HepG2 (cell line): Measurements from ENCODE around the gene MTCH1. TPM values are rescaled to one million over a fixed set of nuclear protein-coding genes. Genes with fewer than 3 reads are reported as not detected.
A peak's percentile ranks its signal among the peaks of the same experiment; 100 is the strongest.

ENCODE experiments used
- BCL6 ChIP-seq: IDR thresholded peaks from 2 replicates; pipeline ENCODE4 v1.6.1; 2016; ENCODE audit warnings: missing genetic modification reagents, missing compliant biosample characterization
- BORCS8-MEF2B ChIP-seq: sonication (generic); formaldehyde crosslinking; IDR thresholded peaks from 2 replicates; pipeline ENCODE4 v1.8.0; 2022; ENCODE audit warnings: mild to moderate bottlenecking, missing genetic modification reagents
- HDAC1 ChIP-seq: sonication (generic); formaldehyde crosslinking; IDR thresholded peaks from 2 replicates; pipeline ENCODE4 v1.5.1; 2020; ENCODE audit warnings: mild to moderate bottlenecking, missing genetic modification reagents
- JDP2 ChIP-seq: sonication (generic); formaldehyde crosslinking; IDR thresholded peaks from 2 replicates; pipeline ENCODE4 v1.8.1; 2022; ENCODE audit warnings: missing genetic modification reagents, borderline replicate concordance
- MAFK ChIP-seq, 2 experiments: IDR thresholded peaks in 1 of 2; conservative IDR thresholded peaks in 1 of 2; 2 replicates each; pipeline ENCODE4 v1.6.1; 2011; ENCODE audit warnings: improper control_type of control experiment in 2 of 2, low read length in 2 of 2
- MEIS1 ChIP-seq: sonication (generic); formaldehyde crosslinking; IDR thresholded peaks from 2 replicates; pipeline ENCODE4 v1.9.0; 2021; ENCODE audit warnings: mild to moderate bottlenecking, missing genetic modification reagents, moderate library complexity, borderline replicate concordance
- NFKB2 ChIP-seq: sonication (generic); formaldehyde crosslinking; IDR thresholded peaks from 2 replicates; pipeline ENCODE4 v1.4.0; 2020; ENCODE audit warnings: missing genetic modification reagents, borderline replicate concordance
- SATB2 ChIP-seq: sonication (generic); formaldehyde crosslinking; IDR thresholded peaks from 2 replicates; pipeline ENCODE4 v1.5.0; 2020; ENCODE audit warnings: missing genetic modification reagents
- SOX13 ChIP-seq, 3 experiments: fragments of 450-650 bp in 1 of 3; sonication (generic) in 1 of 3; formaldehyde crosslinking in 1 of 3; IDR thresholded peaks in 2 of 3; conservative IDR thresholded peaks in 1 of 3; 2 replicates each; pipeline versions ENCODE4 v1.5.0 to v1.6.1; 2016 to 2020; ENCODE audit warnings: antibody characterized with exemption in 1 of 3, mild to moderate bottlenecking in 1 of 3, missing compliant biosample characterization in 1 of 3, missing genetic modification reagents in 1 of 3, moderate library complexity in 1 of 3
- SP2 ChIP-seq: sonication (generic); formaldehyde crosslinking; IDR thresholded peaks from 2 replicates; pipeline ENCODE4 v1.5.1; 2020; ENCODE audit warnings: mild to moderate bottlenecking, missing genetic modification reagents
- SRY ChIP-seq: sonication (generic); formaldehyde crosslinking; IDR thresholded peaks from 2 replicates; pipeline ENCODE4 v1.8.0; 2022; ENCODE audit warnings: mild to moderate bottlenecking, missing genetic modification reagents
- TRIM24 ChIP-seq: sonication (generic); formaldehyde crosslinking; IDR thresholded peaks from 2 replicates; pipeline ENCODE4 v1.8.0; 2022; ENCODE audit warnings: mild to moderate bottlenecking, missing genetic modification reagents
- XRCC5 ChIP-seq: fragments of 200-400 bp; formaldehyde crosslinking; optimal IDR thresholded peaks from 2 replicates; pipeline ENCODE3; 2017; ENCODE audit warnings: mild to moderate bottlenecking, low read length
- ZFY ChIP-seq: sonication (generic); formaldehyde crosslinking; IDR thresholded peaks from 2 replicates; pipeline ENCODE4 v1.4.0; 2020; ENCODE audit warnings: missing genetic modification reagents
- ZNF24 ChIP-seq: fragments of 450-650 bp; IDR thresholded peaks from 2 replicates; pipeline ENCODE4 v1.6.1; 2017; ENCODE audit warnings: antibody characterized with exemption, mild to moderate bottlenecking
- ZNF557 ChIP-seq: sonication (generic); formaldehyde crosslinking; IDR thresholded peaks from 2 replicates; pipeline ENCODE4 v1.4.0; 2020; ENCODE audit warnings: missing genetic modification reagents
- ZNF564 ChIP-seq: sonication (generic); formaldehyde crosslinking; IDR thresholded peaks from 2 replicates; pipeline ENCODE4 v1.8.1; 2023; ENCODE audit warnings: mild to moderate bottlenecking, missing genetic modification reagents
- ZNF572 ChIP-seq: sonication (generic); formaldehyde crosslinking; IDR thresholded peaks from 2 replicates; pipeline ENCODE4 v1.5.1; 2020; ENCODE audit warnings: mild to moderate bottlenecking, missing genetic modification reagents
- ZSCAN29 ChIP-seq: sonication (generic); formaldehyde crosslinking; conservative IDR thresholded peaks from 2 replicates; pipeline ENCODE4 v1.4.0; 2020; ENCODE audit warnings: mild to moderate bottlenecking, missing genetic modification reagents
- ZSCAN30 ChIP-seq: sonication (generic); formaldehyde crosslinking; IDR thresholded peaks from 2 replicates; pipeline ENCODE4 v1.5.0; 2020; ENCODE audit warnings: mild to moderate bottlenecking, missing genetic modification reagents
- polyA plus RNA-seq, 8 experiments: library from polyadenylated mRNA; depleted of rRNA in 3 of 8; stranded (reverse) in 7 of 8; unstranded in 1 of 8; fragments of >200 nt; fragmentation: Illumina TruSeq in 4 of 8; extraction: Trizol in 4 of 8; gene quantifications; 2 replicates each; pipeline versions ENCODE4 v1.2.1 to v1.2.3, GENCODE V29; 2011 to 2016; ENCODE audit warnings: low read depth in 4 of 8, missing spikeins in 1 of 8, mixed read lengths in 1 of 8; ENCODE audit not compliant: insufficient read depth in 1 of 8
- total RNA-seq, 5 experiments: library from RNA; depleted of rRNA; stranded (reverse); fragments of >200 nt; fragmentation: Illumina TruSeq; extraction: Trizol; gene quantifications; 2 replicates each; pipeline ENCODE4 v1.2.3, GENCODE V29; 2016; ENCODE audit warnings: low read depth in 1 of 5
- TF ChIP-seq, protein P1 (sequence below): sonication (generic); formaldehyde crosslinking; IDR thresholded peaks from 2 replicates; pipeline ENCODE4 v1.5.0; 2020; ENCODE audit warnings: missing genetic modification reagents
- TF ChIP-seq, protein P2 (sequence below): sonication (generic); formaldehyde crosslinking; IDR thresholded peaks from 2 replicates; pipeline ENCODE4 v1.5.0; 2020; ENCODE audit warnings: missing genetic modification reagents
- TF ChIP-seq, protein P3 (sequence below): sonication (generic); formaldehyde crosslinking; IDR thresholded peaks from 2 replicates; pipeline ENCODE4 v1.4.0; 2020; ENCODE audit warnings: mild to moderate bottlenecking, missing genetic modification reagents
- TF ChIP-seq, protein P4 (sequence below): sonication (generic); formaldehyde crosslinking; IDR thresholded peaks from 2 replicates; pipeline ENCODE4 v1.4.0; 2020; ENCODE audit warnings: missing genetic modification reagents
- TF ChIP-seq, protein P5 (sequence below): sonication (generic); formaldehyde crosslinking; conservative IDR thresholded peaks from 2 replicates; pipeline ENCODE4 v1.4.0; 2020; ENCODE audit warnings: missing genetic modification reagents

MTCH1 gene
- total and polyA plus RNA-seq, 2 of the 13 experiments (the other 11 are each of a cell fraction or from before 2014, with no cell fraction given): 86.2 to 144 TPM

DNA sequence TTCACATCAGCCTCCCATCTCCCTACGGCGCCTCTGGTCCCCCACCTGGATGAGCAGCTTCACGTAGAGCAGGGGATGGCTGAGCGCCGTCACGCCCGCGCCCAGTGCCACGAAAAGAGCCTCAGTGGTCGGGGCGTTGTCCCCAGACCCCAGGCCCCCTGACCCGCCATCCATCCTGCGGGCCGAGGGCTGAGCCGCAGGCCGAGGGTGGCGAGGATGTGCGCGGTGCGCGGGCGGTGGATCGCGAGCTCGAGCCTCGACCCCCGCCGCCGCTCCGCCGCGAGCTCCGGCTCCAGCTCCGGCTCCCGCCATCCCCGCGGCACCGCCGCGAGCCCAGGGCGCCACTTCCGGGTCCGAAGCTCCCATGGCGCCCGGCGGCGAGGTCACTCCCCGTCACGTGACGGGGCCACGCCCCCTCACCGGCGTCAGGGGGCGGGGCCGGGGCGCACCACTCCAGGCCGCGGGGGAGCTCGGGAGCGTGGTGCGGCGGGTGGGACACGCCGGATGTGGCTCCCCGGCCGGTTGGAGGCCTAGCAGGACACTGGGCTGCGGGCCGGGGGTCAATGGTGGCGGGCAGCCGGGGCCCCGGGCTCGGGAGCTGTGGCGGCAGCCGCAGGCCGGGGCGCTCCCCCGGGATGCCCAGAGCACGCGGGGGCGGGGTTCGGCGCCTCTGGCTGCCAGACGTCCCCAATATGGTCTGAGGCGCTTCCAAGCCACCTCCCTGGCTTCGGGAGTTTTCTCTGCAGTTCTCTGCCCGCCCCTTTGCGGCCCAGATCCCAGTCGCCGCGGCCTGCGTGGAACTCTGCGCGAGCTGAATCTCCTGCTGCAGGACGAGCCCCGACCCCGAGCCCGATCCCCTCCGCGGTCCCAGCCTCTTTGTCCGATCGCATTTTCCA is at the start of gene MTCH1 (continued):
- TF ChIP-seq, protein P1, sequence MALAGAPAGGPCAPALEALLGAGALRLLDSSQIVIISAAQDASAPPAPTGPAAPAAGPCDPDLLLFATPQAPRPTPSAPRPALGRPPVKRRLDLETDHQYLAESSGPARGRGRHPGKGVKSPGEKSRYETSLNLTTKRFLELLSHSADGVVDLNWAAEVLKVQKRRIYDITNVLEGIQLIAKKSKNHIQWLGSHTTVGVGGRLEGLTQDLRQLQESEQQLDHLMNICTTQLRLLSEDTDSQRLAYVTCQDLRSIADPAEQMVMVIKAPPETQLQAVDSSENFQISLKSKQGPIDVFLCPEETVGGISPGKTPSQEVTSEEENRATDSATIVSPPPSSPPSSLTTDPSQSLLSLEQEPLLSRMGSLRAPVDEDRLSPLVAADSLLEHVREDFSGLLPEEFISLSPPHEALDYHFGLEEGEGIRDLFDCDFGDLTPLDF (CRISPR knock-in tag): no peak
- TF ChIP-seq SP2 (peak; percentile 33; the same call in 1 of the 2 replicates), JDP2 (CRISPR knock-in tag) (no peak), HDAC1 (peak; percentile 77; the same call in 1 of the 2 replicates), ZSCAN30 (CRISPR knock-in tag) (no peak), BCL6 (peak; percentile 37), BORCS8-MEF2B (CRISPR knock-in tag) (peak; percentile 91), XRCC5 (peak; percentile 87), ZNF564 (CRISPR knock-in tag) (peak; percentile 14; the same call in 1 of the 2 replicates), MEIS1 (CRISPR knock-in tag) (peak; percentile 85), SATB2 (CRISPR knock-in tag) (no peak), MAFK (conservative IDR thresholded peaks at IDR 0.05 in 1 of 2, IDR thresholded peaks at IDR 0.05 in 1 of 2; ENCODE audit: low read length in 2 of 2) (no peak), ZSCAN29 (peak; percentile 44; the same call in 1 of the 2 replicates), ZNF572 (CRISPR knock-in tag) (0 out of 2 replicates have a peak, but pooled peaks have one; percentile 39), TRIM24 (CRISPR knock-in tag) (no peak), SRY (CRISPR knock-in tag) (peak; percentile 57), ZNF557 (0 out of 2 replicates have a peak, but pooled peaks have one; percentile 1), NFKB2 (no peak; the same call in none of the 2 replicates), ZNF24 (0 out of 2 replicates have a peak, but pooled peaks have one; percentile 68), SOX13 (IDR thresholded peaks at IDR 0.05) (no peak), SOX13 (CRISPR knock-in tag; conservative IDR thresholded peaks at IDR 0.05 in 1 of 2, IDR thresholded peaks at IDR 0.05 in 1 of 2) (no peak), ZFY (CRISPR knock-in tag) (peak; percentile 97)
- TF ChIP-seq, protein P2, sequence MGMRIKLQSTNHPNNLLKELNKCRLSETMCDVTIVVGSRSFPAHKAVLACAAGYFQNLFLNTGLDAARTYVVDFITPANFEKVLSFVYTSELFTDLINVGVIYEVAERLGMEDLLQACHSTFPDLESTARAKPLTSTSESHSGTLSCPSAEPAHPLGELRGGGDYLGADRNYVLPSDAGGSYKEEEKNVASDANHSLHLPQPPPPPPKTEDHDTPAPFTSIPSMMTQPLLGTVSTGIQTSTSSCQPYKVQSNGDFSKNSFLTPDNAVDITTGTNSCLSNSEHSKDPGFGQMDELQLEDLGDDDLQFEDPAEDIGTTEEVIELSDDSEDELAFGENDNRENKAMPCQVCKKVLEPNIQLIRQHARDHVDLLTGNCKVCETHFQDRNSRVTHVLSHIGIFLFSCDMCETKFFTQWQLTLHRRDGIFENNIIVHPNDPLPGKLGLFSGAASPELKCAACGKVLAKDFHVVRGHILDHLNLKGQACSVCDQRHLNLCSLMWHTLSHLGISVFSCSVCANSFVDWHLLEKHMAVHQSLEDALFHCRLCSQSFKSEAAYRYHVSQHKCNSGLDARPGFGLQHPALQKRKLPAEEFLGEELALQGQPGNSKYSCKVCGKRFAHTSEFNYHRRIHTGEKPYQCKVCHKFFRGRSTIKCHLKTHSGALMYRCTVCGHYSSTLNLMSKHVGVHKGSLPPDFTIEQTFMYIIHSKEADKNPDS (CRISPR knock-in tag): 0 out of 2 replicates have a peak, but pooled peaks have one; percentile 22
- TF ChIP-seq, protein P3, sequence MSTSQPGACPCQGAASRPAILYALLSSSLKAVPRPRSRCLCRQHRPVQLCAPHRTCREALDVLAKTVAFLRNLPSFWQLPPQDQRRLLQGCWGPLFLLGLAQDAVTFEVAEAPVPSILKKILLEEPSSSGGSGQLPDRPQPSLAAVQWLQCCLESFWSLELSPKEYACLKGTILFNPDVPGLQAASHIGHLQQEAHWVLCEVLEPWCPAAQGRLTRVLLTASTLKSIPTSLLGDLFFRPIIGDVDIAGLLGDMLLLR (CRISPR knock-in tag): peak; percentile 56; the same call in 1 of the 2 replicates
- TF ChIP-seq, protein P4, sequence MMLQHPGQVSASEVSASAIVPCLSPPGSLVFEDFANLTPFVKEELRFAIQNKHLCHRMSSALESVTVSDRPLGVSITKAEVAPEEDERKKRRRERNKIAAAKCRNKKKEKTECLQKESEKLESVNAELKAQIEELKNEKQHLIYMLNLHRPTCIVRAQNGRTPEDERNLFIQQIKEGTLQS: no peak; the same call in 1 of the 2 replicates
- TF ChIP-seq, protein P5, sequence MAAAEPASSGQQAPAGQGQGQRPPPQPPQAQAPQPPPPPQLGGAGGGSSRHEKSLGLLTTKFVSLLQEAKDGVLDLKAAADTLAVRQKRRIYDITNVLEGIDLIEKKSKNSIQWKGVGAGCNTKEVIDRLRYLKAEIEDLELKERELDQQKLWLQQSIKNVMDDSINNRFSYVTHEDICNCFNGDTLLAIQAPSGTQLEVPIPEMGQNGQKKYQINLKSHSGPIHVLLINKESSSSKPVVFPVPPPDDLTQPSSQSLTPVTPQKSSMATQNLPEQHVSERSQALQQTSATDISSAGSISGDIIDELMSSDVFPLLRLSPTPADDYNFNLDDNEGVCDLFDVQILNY (CRISPR knock-in tag): peak; percentile 71
